ENCODE results near the gene PLOD3.

DNA sequence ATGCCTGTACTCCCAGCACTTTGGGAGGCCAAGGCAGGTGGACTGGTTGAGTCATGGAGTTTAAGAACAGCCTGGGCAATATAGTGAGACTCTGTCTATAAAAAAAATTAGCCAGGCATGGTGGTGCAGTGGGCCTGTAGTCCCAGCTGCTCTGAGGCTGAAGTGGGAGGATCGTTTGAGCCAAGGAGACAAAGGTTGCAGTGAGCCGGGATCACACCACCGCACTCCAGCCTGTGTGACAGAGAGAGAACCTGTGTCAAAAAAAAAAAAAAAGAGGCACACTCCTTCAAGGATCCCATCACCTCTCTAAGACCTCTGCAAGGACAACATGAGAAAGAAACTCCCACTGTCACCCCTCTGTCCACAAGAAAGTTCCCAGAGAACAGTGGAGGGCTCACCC, 41.7 kb downstream of the PLOD3 start:
- TF ChIP-seq, protein P1, sequence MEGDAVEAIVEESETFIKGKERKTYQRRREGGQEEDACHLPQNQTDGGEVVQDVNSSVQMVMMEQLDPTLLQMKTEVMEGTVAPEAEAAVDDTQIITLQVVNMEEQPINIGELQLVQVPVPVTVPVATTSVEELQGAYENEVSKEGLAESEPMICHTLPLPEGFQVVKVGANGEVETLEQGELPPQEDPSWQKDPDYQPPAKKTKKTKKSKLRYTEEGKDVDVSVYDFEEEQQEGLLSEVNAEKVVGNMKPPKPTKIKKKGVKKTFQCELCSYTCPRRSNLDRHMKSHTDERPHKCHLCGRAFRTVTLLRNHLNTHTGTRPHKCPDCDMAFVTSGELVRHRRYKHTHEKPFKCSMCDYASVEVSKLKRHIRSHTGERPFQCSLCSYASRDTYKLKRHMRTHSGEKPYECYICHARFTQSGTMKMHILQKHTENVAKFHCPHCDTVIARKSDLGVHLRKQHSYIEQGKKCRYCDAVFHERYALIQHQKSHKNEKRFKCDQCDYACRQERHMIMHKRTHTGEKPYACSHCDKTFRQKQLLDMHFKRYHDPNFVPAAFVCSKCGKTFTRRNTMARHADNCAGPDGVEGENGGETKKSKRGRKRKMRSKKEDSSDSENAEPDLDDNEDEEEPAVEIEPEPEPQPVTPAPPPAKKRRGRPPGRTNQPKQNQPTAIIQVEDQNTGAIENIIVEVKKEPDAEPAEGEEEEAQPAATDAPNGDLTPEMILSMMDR (IDR thresholded peaks at IDR 0.05; ENCODE audit: low read depth, low read length) = no peak
- TF ChIP-seq POLR2A (IDR thresholded peaks at IDR 0.05; ENCODE audit: extremely low read depth, insufficient read length) (no peak), MYC (IDR thresholded peaks at IDR 0.05; ENCODE audit: low read depth, low read length) (no peak)
- TF ChIP-seq, protein P2, sequence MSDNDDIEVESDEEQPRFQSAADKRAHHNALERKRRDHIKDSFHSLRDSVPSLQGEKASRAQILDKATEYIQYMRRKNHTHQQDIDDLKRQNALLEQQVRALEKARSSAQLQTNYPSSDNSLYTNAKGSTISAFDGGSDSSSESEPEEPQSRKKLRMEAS (IDR thresholded peaks at IDR 0.05; ENCODE audit: low read depth, low read length) = no peak
